ENCODE measurements around the gene GHR.

Gene GHR

GRCh38 chr5:42612750-42613366, 189.6 kb downstream of the GHR start:
- ATAC-seq: no peak
- no peak for TF ChIP-seq ESRRG (CRISPR knock-in tag; IDR thresholded peaks at IDR 0.05)
- TF ChIP-seq PPARA (CRISPR knock-in tag; IDR thresholded peaks at IDR 0.05; ENCODE audit: borderline replicate concordance): no peak
- no peak for TF ChIP-seq BACH2 (CRISPR knock-in tag; IDR thresholded peaks at IDR 0.05; ENCODE audit: borderline replicate concordance)
- TF ChIP-seq TSHZ2 (CRISPR knock-in tag; IDR thresholded peaks at IDR 0.05): no peak
- TF ChIP-seq RARB (CRISPR knock-in tag; IDR thresholded peaks at IDR 0.05): no peak

- no peak for ATAC-seq
- TF ChIP-seq RARB (CRISPR knock-in tag; IDR thresholded peaks at IDR 0.05): no peak
- no peak for TF ChIP-seq PPARA (CRISPR knock-in tag; IDR thresholded peaks at IDR 0.05; ENCODE audit: borderline replicate concordance)
- no peak for TF ChIP-seq ZFP30 (CRISPR knock-in tag; IDR thresholded peaks at IDR 0.05)
- TF ChIP-seq GLIS3 (CRISPR knock-in tag; IDR thresholded peaks at IDR 0.05): no peak
- no peak for TF ChIP-seq ZFP3 (CRISPR knock-in tag; IDR thresholded peaks at IDR 0.05)
These were observed 191.3 kb downstream of the GHR start for GRCh38 chr5:42614509-42614908.

DNA sequence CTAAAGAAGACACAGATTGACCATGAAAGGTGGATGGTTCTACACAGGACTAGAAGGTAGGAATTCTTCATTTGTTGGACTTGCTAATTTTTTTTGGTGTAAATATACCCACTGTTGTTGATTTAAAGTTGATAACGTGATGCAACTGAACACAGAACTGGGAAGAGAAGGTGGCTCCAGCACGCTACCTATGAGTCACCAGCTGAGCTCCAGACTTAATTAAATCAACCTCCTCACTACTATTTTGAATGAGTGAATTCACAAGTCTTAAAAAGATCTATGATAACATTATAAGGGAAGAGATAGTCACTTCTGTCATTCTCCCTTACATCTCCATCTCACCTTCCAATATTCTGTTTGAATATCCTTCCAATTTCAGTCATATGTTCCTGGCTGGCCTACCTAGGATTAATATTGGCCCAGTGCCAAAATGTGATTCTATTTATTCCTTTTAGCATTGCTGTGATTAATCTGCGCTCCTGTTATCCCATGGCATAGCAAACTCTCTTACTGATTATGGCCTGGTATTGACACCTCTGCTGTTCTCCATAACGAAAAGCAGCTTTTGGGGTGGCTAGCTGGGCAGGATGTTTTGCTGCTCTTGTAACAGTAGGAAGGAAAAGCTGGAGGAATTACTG, 197.5 kb downstream of the GHR start:
- TF ChIP-seq OSR1 (CRISPR knock-in tag; IDR thresholded peaks at IDR 0.05) (no peak), ZFP3 (CRISPR knock-in tag; IDR thresholded peaks at IDR 0.05) (no peak), PPARA (CRISPR knock-in tag; IDR thresholded peaks at IDR 0.05; ENCODE audit: borderline replicate concordance) (no peak), ZNF8 (CRISPR knock-in tag; IDR thresholded peaks at IDR 0.05) (no peak), GLIS3 (CRISPR knock-in tag; IDR thresholded peaks at IDR 0.05) (no peak), BACH2 (CRISPR knock-in tag; IDR thresholded peaks at IDR 0.05; ENCODE audit: borderline replicate concordance) (no peak), RARB (CRISPR knock-in tag; IDR thresholded peaks at IDR 0.05) (no peak), ESRRG (CRISPR knock-in tag; IDR thresholded peaks at IDR 0.05) (no peak), SNAI2 (CRISPR knock-in tag; IDR thresholded peaks at IDR 0.05) (no peak), ZC3H10 (CRISPR knock-in tag; IDR thresholded peaks at IDR 0.05) (no peak), CSDC2 (CRISPR knock-in tag; IDR thresholded peaks at IDR 0.05) (no peak), ZNF565 (CRISPR knock-in tag; conservative IDR thresholded peaks at IDR 0.05; ENCODE audit: low read depth) (no peak), TCF4 (CRISPR knock-in tag; IDR thresholded peaks at IDR 0.05; ENCODE audit: borderline replicate concordance) (no peak)
- TF ChIP-seq, protein P1, sequence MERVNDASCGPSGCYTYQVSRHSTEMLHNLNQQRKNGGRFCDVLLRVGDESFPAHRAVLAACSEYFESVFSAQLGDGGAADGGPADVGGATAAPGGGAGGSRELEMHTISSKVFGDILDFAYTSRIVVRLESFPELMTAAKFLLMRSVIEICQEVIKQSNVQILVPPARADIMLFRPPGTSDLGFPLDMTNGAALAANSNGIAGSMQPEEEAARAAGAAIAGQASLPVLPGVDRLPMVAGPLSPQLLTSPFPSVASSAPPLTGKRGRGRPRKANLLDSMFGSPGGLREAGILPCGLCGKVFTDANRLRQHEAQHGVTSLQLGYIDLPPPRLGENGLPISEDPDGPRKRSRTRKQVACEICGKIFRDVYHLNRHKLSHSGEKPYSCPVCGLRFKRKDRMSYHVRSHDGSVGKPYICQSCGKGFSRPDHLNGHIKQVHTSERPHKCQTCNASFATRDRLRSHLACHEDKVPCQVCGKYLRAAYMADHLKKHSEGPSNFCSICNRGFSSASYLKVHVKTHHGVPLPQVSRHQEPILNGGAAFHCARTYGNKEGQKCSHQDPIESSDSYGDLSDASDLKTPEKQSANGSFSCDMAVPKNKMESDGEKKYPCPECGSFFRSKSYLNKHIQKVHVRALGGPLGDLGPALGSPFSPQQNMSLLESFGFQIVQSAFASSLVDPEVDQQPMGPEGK (CRISPR knock-in tag; IDR thresholded peaks at IDR 0.05; ENCODE audit: borderline replicate concordance): no peak
- no peak for ATAC-seq

DNA sequence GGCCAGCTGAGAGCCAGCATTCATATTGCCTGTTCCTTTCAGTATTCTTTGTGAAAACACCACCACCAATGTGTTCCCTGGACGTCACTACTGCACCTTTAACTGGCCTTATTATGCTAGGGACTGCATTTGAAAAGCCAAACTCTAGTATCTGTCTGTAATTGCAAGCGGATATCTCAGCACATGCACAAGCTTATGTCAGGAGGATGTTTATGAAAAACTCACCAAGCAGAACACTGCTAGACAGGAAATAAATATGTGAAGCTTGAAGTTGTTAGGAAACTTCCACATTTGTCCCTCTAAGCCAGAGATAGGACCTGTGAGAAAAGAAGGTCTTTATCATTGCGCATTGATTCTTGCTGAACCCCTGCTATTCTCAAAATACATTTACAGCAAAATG, 198.0 kb downstream of the GHR start:
- TF ChIP-seq ISL1 (CRISPR knock-in tag; IDR thresholded peaks at IDR 0.05) (no peak), RARB (CRISPR knock-in tag; IDR thresholded peaks at IDR 0.05) (no peak), CSRNP3 (CRISPR knock-in tag; IDR thresholded peaks at IDR 0.05) (no peak), CSDC2 (CRISPR knock-in tag; IDR thresholded peaks at IDR 0.05) (no peak), TCF4 (CRISPR knock-in tag; IDR thresholded peaks at IDR 0.05; ENCODE audit: borderline replicate concordance) (no peak), ZFP30 (CRISPR knock-in tag; IDR thresholded peaks at IDR 0.05) (no peak), ZNF70 (CRISPR knock-in tag; IDR thresholded peaks at IDR 0.05) (no peak), ZC3H10 (CRISPR knock-in tag; IDR thresholded peaks at IDR 0.05) (no peak), PPARA (CRISPR knock-in tag; IDR thresholded peaks at IDR 0.05; ENCODE audit: borderline replicate concordance) (no peak)
- no peak for ATAC-seq

DNA sequence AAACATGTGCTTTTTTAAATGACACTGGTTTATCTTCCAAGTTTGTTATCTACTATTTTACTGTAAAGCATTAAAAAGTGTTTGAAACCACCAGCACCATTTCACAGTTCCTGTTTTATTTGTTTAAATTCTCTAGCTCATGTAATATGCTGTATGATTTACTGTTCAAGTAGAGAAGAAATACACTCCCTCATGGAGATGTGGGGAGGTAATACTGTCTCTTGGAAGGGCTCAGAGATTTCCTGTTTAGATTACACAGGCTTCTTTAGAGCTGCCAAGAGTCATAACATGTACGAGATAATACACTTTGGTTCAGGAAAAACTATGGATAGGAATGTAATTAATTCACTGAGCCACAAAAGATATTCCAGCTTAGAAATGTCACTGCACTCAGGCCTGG, 198.4 kb downstream of the GHR start:
- ATAC-seq: no peak
- TF ChIP-seq ZC3H10 (CRISPR knock-in tag; IDR thresholded peaks at IDR 0.05): no peak
- no peak for TF ChIP-seq RARB (CRISPR knock-in tag; IDR thresholded peaks at IDR 0.05)
- TF ChIP-seq ZNF565 (CRISPR knock-in tag; conservative IDR thresholded peaks at IDR 0.05; ENCODE audit: low read depth): no peak
- no peak for TF ChIP-seq PPARA (CRISPR knock-in tag; IDR thresholded peaks at IDR 0.05; ENCODE audit: borderline replicate concordance)
- TF ChIP-seq TSHZ2 (CRISPR knock-in tag; IDR thresholded peaks at IDR 0.05): no peak
- TF ChIP-seq ARNTL (CRISPR knock-in tag; IDR thresholded peaks at IDR 0.05; ENCODE audit: borderline replicate concordance, low read depth): no peak
- TF ChIP-seq TOX (CRISPR knock-in tag; IDR thresholded peaks at IDR 0.05; ENCODE audit: borderline replicate concordance): no peak
- no peak for TF ChIP-seq ISL1 (CRISPR knock-in tag; IDR thresholded peaks at IDR 0.05)
- TF ChIP-seq TCF4 (CRISPR knock-in tag; IDR thresholded peaks at IDR 0.05; ENCODE audit: borderline replicate concordance): no peak
- TF ChIP-seq CREB5 (CRISPR knock-in tag; IDR thresholded peaks at IDR 0.05; ENCODE audit: low read depth): no peak
- no peak for TF ChIP-seq SNAI2 (CRISPR knock-in tag; IDR thresholded peaks at IDR 0.05)
- TF ChIP-seq ZFP30 (CRISPR knock-in tag; IDR thresholded peaks at IDR 0.05): no peak
- no peak for TF ChIP-seq ZNF70 (CRISPR knock-in tag; IDR thresholded peaks at IDR 0.05)
